H7 (cell line): Measurements from ENCODE around the gene N4BP2L1. TPM values are rescaled to one million over a fixed set of nuclear protein-coding genes. Genes with fewer than 3 reads are reported as not detected.

Experiments
- DNase-seq: peaks from one replicate; pipeline ENCODE4 v3.0.0; 2012
- H3K27me3 ChIP-seq: 2 replicates; pipeline ENCODE4 v1.6.0; 2011; ENCODE audit warnings: mild to moderate bottlenecking, low read length; ENCODE audit not compliant: control insufficient read depth, insufficient read depth
- H3K36me3 ChIP-seq: replicated peaks from 2 replicates; pipeline ENCODE4 v1.5.1; 2011; ENCODE audit warnings: low read length; ENCODE audit not compliant: control insufficient read depth, insufficient read depth
- H3K4me3 ChIP-seq: 2 replicates; pipeline ENCODE4 v1.5.1; 2011; ENCODE audit warnings: low read depth, mild to moderate bottlenecking, control low read depth, low read length, moderate library complexity; ENCODE audit not compliant: insufficient read depth
- total RNA-seq: library from RNA; depleted of rRNA; stranded (reverse); fragments of >200 nt; shearing (Covaris generic); gene quantifications from 2 replicates; pipeline ENCODE4 v1.2.3, GENCODE V29; 2014

N4BP2L1 gene
- total RNA-seq, 1 experiment from 2014 or later: 2.4 TPM

GRCh38 chr13:32447894-32448623 lies 20.1 kb upstream of the N4BP2L1 start:
- H3K36me3 ChIP-seq: no peaks in the 10 kb centered on the region
- H3K27me3 ChIP-seq: no peaks in the 10 kb centered on the region
- no peak for DNase-seq
- H3K4me3 ChIP-seq: no peak overlapping the region

- Histone ChIP-seq H3K27me3 (no peaks in the 10 kb centered on the region), H3K36me3 (no peaks in the 10 kb centered on the region), H3K4me3 (no peak overlapping the region)
- DNase-seq: no peak
These were observed 19.0 kb upstream of the N4BP2L1 start for GRCh38 chr13:32446773-32447465.

DNA sequence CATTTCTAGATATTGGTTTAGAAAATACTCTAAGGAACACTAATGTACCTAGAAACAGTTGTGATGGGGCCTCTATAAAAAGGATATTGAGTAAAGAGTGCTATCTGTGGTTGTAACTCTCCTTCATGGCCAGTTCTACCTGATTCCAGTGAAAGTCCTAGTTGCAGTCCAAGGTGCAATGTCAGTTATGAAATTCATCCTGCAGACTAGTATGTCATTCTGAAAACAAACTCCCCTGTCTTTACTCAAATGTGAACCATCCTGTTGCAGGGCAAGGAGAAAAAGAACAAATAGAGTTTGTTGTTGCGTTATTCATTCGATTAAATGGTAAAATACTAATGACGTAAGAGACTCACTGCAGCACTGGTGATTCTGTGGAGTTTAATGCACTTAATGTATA lies 18.3 kb upstream of the N4BP2L1 start:
- no peaks in the 10 kb centered on the region for H3K27me3 ChIP-seq
- H3K36me3 ChIP-seq: no peaks in the 10 kb centered on the region
- DNase-seq: no peak
- H3K4me3 ChIP-seq: no peak overlapping the region

DNA sequence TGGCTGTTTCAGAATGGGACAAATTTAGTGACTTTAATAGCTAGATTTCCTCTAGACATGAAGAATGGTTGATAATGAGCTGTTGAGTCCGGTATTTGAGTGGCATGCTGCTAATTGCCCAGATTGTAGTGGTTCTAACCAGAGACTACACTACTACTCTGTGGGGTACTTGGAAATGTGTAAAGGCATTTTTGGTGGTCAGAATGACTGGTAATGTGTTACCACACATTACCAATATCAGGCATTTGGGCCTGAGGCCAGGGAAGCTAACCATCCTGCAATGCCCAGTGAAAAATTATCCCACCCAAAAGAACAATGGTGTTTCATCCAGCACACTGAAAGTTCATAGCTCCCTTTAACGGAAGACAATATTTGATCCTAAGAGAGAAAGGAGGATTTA lies 17.5 kb upstream of the N4BP2L1 start:
- no peaks in the 10 kb centered on the region for H3K36me3 ChIP-seq
- H3K4me3 ChIP-seq: no peak overlapping the region
- no peaks in the 10 kb centered on the region for H3K27me3 ChIP-seq
- no peak for DNase-seq

DNA sequence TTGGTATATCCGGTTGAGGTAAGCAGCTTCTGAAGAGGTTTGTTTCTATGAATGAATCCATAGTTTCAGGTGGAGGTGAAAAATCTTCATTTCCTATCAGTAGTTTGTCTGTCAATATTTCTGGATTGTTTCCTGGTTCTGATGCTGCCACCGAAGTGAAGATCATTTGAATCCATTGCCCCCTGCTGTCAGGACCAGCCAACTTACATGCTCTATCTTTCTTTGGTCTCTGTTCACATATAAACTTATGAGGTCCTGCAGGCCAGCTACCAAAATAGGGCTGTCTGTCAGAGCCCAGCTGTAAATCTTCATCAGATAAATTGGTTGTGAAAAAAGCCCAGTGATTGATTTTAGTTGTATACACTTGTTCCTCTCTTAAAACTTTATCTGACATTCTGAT lies 15.2 kb upstream of the N4BP2L1 start:
- H3K4me3 ChIP-seq: no peak overlapping the region
- DNase-seq: no peak
- no peaks in the 10 kb centered on the region for H3K36me3 ChIP-seq
- no peaks in the 10 kb centered on the region for H3K27me3 ChIP-seq

GRCh38 chr13:32438871-32439270 lies 10.9 kb upstream of the N4BP2L1 start:
- DNase-seq: no peak
- Histone ChIP-seq H3K27me3 (no peaks in the 10 kb centered on the region), H3K4me3 (no peak overlapping the region), H3K36me3 (no peaks in the 10 kb centered on the region)

DNA sequence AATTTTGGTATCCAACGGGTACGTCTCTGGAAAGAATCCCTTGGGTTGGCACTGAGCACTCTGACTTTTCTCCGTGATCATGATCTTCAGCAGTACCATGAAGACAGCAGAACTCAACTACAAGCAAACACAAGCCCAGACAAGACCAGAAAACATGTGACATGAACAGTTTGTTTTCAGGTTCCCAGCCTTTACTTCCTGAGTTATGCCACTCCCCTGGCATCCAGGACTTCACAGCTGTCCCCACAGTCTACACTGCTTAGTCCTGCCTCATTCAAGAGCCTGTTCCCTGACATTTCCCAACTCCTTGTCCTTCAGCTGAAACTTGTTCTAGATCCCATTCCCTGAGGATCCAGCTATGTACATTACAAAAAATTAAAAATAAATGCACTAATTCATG lies 4.9 kb upstream of the N4BP2L1 start:
- no peak for DNase-seq
- Histone ChIP-seq H3K36me3 (no peaks in the 10 kb centered on the region), H3K4me3 (no peak overlapping the region), H3K27me3 (peaks cover under 1% of the 10 kb centered on the region; the same call in 1 of the 2 replicates)

DNA sequence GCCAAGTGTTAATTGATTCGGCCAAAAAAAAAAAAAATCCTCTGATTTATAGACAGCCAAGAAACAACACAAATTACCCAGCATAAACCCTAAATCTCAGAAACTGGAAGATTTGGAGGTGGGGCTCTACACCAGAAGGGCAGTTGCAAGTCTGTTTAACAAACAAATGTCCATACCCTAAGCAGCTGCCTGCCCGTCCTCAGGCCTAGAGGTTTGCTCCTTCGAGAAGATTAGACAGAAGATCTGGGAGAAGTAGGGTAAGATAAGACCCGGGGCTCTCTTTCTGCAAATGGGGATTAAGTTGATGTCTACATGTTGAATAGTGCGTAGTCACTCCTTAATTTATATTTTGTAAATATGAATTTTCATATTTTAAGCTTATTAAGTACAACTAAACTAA lies 3.4 kb upstream of the N4BP2L1 start:
- Histone ChIP-seq H3K27me3 (peaks cover 13% of the 10 kb centered on the region; the same call in 1 of the 2 replicates), H3K4me3 (no peak overlapping the region), H3K36me3 (no peaks in the 10 kb centered on the region)
- DNase-seq: no peak

DNA sequence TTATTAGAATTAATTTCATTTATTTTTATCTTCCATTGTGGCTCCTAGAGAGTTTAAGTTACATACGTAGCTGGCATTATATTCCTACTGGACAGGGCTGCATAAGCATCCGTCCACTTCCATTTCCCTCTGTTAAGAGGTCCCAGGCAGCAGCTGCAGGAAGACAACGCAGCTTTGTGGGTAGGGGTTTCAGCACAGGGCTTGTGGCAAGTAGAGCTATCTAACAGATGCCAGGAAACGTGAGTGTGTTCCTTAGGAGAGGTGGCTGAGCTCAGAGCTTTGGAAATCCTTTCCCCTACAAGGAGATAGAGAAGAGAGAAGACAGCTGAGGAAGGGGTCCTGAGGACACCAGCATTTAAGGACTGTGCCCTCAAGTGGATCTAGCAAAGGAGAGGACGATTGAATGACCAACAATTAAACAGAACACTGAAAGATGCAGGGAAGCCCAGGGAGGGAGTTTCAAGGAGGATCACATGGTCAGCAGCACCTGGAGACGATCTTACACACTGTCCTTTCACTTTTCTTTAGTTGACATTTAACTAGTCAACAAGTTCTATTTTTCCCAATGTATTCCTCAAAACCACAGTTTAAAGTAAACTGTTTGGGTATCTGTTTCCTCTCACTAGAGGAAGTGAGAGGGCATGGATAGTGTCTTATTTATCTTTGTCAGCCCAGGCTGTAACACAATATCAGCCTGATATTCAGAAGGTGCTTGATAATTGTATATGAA lies 2.3 kb upstream of the N4BP2L1 start:
- peaks cover 19% of the 10 kb centered on the region for H3K27me3 ChIP-seq
- no peaks in the 10 kb centered on the region for H3K36me3 ChIP-seq
- no peak overlapping the region for H3K4me3 ChIP-seq
- DNase-seq: no peak

DNA sequence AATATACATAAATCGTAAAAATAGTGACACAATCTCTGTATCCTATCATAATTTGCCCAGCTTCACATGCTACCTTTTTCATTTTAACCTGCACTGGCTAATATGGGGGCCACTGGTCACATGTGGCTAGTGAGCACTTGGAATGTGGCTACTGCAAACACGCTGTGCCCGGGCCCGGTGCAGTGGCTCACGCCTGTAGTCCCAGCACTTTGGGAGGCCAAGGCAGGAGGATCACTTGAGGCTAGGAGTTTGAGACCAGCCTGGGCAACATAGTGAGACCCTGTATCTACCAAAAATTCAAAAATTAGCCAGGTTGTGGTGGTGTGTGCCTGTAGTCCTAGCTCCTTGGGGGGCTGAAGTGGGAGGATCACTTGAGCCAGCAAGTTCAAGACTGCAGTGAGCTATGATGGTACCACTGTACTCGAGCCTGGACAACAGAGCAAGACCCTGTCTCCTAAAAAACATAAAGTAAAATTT lies 1.5 kb upstream of the N4BP2L1 start:
- Histone ChIP-seq H3K4me3 (no peak overlapping the region), H3K27me3 (peaks cover 19% of the 10 kb centered on the region), H3K36me3 (no peaks in the 10 kb centered on the region)
- no peak for DNase-seq

GRCh38 chr13:32428581-32429432 lies 877 bp upstream of the N4BP2L1 start:
- Histone ChIP-seq H3K36me3 (no peaks in the 10 kb centered on the region), H3K27me3 (peaks cover 19% of the 10 kb centered on the region), H3K4me3 (peak overlapping the region; percentile 75)
- DNase-seq: no peak

- Histone ChIP-seq H3K27me3 (peaks cover 19% of the 10 kb centered on the region), H3K4me3 (peak overlapping the region; percentile 75), H3K36me3 (no peaks in the 10 kb centered on the region)
- DNase-seq: peak; percentile 86
These were observed 709 bp downstream of the N4BP2L1 start for GRCh38 chr13:32426990-32427851.

- peak overlapping the region; percentile 75 for H3K4me3 ChIP-seq
- peaks cover 19% of the 10 kb centered on the region for H3K27me3 ChIP-seq
- no peak for DNase-seq
- H3K36me3 ChIP-seq: no peaks in the 10 kb centered on the region
These were observed 1.5 kb downstream of the N4BP2L1 start for GRCh38 chr13:32426191-32426989.
